GM12878 (cell line): ENCODE measurements around the gene CTSA.

Experiments
- ATF7 ChIP-seq: fragments of 450-650 bp; IDR thresholded peaks from 2 replicates; pipeline ENCODE4 v1.6.1; 2016; ENCODE audit warnings: low read depth, mild to moderate bottlenecking
- CBFB ChIP-seq: IDR thresholded peaks from 2 replicates; pipeline ENCODE4 v1.6.1; 2016; ENCODE audit warnings: antibody characterized with exemption, low read depth
- CHD1 ChIP-seq: IDR thresholded peaks from 2 replicates; pipeline ENCODE4 v1.6.1; 2012; ENCODE audit warnings: low read depth, low read length, improper control_type of control experiment
- CHD2 ChIP-seq: IDR thresholded peaks from 2 replicates; pipeline ENCODE4 v1.6.1; 2011; ENCODE audit warnings: low read depth, low read length, improper control_type of control experiment, borderline replicate concordance
- JUNB ChIP-seq: IDR thresholded peaks from 2 replicates; pipeline ENCODE4 v1.6.1; 2016; ENCODE audit warnings: antibody characterized with exemption, mild to moderate bottlenecking
- NFIC ChIP-seq: IDR thresholded peaks from 2 replicates; pipeline ENCODE4 v1.6.1; 2012; ENCODE audit warnings: low read depth, mild to moderate bottlenecking, inconsistent platforms, low read length, moderate library complexity
- POLR2AphosphoS5 ChIP-seq: IDR thresholded peaks from 2 replicates; pipeline ENCODE4 v1.6.1; 2011; ENCODE audit warnings: mild to moderate bottlenecking, low read length, inconsistent platforms
- POU2F2 ChIP-seq: IDR thresholded peaks from 3 replicates; pipeline ENCODE4 v1.6.1; 2011; ENCODE audit warnings: low read depth, mild to moderate bottlenecking, low read length, borderline replicate concordance
- REST ChIP-seq: IDR thresholded peaks from 2 replicates; pipeline ENCODE4 v1.6.1; 2012; ENCODE audit warnings: mild to moderate bottlenecking, low read depth, low read length
- SMAD1 ChIP-seq: fragments of 450-650 bp; IDR thresholded peaks from 2 replicates; pipeline ENCODE4 v1.6.1; 2018; ENCODE audit warnings: mild to moderate bottlenecking, low read depth; ENCODE audit not compliant: partially characterized antibody
- STAT3 ChIP-seq: IDR thresholded peaks from 2 replicates; pipeline ENCODE4 v1.6.1; 2011; ENCODE audit warnings: low read depth, low read length, improper control_type of control experiment
- TF ChIP-seq, protein P1 (sequence below), 3 experiments: IDR thresholded peaks in 2 of 3; conservative IDR thresholded peaks in 1 of 3; 2 replicates each; pipeline ENCODE4 v1.5.1; 2011; ENCODE audit warnings: low read depth in 3 of 3, low read length in 3 of 3, mild to moderate bottlenecking in 3 of 3, control low read depth in 2 of 3, moderate library complexity in 2 of 3, inconsistent platforms in 1 of 3, mixed read lengths in 1 of 3; ENCODE audit not compliant: control insufficient read depth in 2 of 3, insufficient read depth in 1 of 3; ENCODE audit errors: extremely low read depth in 1 of 3

- no peak for TF ChIP-seq REST
- no peak for TF ChIP-seq POLR2AphosphoS5
- TF ChIP-seq, protein P1, sequence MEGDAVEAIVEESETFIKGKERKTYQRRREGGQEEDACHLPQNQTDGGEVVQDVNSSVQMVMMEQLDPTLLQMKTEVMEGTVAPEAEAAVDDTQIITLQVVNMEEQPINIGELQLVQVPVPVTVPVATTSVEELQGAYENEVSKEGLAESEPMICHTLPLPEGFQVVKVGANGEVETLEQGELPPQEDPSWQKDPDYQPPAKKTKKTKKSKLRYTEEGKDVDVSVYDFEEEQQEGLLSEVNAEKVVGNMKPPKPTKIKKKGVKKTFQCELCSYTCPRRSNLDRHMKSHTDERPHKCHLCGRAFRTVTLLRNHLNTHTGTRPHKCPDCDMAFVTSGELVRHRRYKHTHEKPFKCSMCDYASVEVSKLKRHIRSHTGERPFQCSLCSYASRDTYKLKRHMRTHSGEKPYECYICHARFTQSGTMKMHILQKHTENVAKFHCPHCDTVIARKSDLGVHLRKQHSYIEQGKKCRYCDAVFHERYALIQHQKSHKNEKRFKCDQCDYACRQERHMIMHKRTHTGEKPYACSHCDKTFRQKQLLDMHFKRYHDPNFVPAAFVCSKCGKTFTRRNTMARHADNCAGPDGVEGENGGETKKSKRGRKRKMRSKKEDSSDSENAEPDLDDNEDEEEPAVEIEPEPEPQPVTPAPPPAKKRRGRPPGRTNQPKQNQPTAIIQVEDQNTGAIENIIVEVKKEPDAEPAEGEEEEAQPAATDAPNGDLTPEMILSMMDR (IDR thresholded peaks at IDR 0.05 in 2 of 3, conservative IDR thresholded peaks at IDR 0.05 in 1 of 3; ENCODE audit: control insufficient read depth in 2 of 3, extremely low read depth in 1 of 3, insufficient read depth in 1 of 3, low read depth in 3 of 3, low read length in 3 of 3) = no peak
- TF ChIP-seq POU2F2 = no peak
- no peak for TF ChIP-seq CHD1
- TF ChIP-seq CBFB = no peak
- no peak for TF ChIP-seq NFIC
- no peak for TF ChIP-seq SMAD1
- TF ChIP-seq ATF7 = no peak
- TF ChIP-seq JUNB = no peak
- no peak for TF ChIP-seq CHD2
- no peak for TF ChIP-seq STAT3
Measured at GRCh38 chr20:45940469-45940868, 49.3 kb downstream of the CTSA start.
